Measurements from ENCODE around the gene TENM3.
"Not testable (repeated sequence)": the region's sequence is repeated elsewhere in the genome, so short reads cannot be mapped to it uniquely, and the experiment has no call there.

Gene TENM3

DNA sequence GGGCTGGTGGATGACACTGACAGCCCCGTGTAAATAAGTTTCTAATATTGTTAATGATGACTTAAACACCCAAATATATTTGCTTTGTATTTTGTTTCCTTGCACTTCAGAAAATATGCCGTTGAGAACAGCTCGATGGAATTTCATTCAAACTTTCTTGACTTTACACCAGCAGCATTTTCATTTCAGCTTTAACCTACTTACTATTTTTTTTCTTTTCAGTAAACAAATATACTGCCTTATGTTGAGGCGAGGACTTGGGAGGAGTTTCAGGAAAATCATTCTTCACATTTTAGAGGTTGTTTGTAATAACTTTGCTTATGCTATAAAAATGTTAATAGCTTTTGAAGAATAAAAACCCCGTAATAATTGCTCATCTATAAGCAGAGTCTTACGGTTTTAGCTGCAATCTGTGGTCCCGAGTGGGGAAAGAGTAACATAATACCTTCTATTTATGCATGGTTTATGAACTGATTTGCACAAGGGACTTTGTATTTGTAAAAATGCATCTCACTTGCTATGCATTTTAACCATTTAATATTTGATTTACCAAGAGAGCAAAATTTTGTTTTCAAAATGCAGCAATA is 14.1 kb upstream of the TENM3 start:
- DNase-seq (ENCODE audit: low spot score): no peak

DNA sequence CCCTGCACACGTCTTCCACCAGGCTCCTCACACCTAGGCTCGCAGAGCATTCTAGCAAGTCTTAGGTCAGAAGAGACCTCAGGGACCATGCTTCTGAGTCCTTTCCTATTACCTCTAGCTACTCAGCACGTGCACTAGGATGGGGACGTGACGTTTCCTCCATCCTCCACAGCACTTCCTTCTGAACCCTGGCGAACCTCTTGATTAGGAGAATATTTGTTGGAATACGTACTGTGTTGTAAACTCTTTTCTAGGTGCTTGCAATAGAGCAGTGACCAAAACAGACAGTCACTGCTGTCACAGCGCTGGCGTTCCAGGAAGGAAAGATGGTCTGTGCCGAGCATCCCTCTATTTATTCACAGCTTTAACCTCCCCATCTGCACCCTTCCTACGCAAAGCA is 12.9 kb upstream of the TENM3 start:
- DNase-seq (ENCODE audit: low spot score): no peak

DNA sequence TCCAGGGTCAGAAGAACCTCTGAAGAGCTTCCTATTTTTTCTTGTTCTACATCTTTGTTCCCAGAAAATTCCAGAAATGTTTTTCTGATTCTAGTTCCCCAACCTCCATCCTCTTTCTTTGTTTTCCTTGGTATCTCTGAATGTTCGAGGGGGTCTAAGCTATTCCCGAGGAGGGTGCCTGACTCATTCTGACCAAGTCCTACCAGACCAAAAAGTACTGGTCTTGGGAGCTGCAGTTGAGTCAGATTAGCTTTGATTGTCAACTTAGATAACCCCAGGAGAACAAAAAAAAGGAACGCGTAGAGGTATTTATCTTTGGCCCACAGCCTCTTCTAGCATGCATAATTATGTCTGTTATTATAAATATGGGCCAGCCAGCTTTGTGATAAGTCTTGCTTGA is 12.1 kb upstream of the TENM3 start:
- no peak for DNase-seq (ENCODE audit: low spot score)

DNA sequence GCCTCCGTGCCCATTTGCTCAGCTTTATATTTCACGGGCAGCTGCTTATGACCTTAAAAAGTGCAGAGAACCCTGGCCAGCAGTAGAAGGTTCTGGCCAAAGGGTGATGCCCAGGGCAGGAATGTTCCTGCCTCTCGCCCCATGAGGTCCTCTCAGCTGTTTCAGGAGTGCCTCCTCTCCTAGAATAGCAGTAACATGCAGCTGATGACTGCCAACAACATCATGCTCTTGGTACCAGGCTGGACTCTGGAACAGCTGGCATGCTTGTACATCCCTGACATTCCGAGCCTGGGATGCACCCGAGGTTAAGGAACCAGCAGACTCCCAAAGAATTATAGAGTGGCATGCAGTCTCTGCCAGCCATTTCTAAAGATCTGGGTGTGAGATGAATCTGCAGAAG is 11.7 kb upstream of the TENM3 start:
- DNase-seq (ENCODE audit: low spot score): no peak

DNA sequence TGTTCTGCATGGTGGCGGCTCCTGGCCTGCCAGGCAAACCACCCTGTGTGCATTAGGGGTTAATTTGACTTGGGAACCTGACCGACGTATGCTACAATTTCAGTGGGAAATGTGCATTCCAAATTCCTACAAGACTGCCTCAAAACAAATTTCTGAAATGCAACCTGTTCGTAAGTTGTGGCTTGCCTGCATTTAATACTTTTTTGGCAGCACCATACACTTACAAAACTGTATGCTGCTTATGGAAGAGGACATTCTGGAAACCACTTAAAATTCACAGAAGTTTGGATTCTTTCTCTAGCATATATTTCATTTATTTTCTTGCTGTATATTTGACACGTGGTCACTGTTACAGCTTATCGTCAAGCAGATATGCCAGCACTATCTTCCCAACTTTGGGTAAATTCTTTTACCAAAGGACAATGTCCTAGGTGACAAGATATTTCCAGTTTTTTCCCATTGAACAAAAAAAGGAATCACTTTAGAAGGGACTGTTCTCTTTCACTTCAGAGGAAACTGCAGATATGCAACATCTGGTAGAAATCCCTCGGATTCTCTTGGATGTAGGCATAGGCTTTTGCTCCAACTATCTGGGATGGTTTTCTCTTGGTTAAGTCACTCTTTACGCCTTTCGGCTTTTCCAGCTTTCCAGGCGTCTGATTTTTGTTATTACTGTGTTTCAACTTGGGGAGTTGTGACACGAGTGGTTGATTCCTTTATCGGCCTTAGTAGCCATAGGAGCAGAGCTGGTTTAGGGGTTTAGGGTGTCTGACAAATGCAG is 9.7 kb upstream of the TENM3 start:
- DNase-seq (ENCODE audit: low spot score): no peak

DNA sequence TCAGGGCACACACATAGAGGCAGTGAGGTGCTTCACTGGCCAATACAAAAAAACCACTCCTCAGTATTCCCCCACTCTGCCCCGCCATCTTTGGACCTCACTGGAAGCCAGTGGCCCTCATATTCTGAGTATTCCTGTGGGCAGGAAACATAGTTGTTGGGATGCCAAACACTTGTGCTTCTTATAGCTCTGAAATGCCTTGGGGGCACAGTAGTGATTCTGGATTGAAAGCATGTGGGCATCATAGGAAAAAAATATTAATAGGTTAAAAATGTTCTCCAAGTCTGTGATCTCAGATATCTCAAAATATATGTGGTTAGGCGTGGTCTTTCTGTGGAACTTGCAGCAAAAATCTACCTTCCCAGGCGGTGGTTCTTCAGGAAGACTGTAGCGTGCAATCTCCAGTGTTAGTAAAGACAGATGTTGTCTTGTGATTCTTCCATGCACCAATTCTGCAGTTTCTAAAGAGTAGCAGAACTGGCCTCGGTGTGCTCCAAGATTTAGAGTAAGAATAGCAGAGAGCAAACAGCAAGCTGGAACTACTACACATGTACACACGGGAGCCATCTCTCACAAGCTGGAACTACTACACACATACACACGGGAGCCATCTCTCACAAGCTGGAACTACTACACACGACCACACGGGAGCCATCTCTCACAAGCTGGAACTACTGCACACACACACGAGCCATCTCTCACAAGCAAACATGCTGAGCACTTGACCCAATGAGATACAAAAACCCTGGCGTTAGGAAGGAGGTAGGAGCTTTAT is 8.0 kb upstream of the TENM3 start:
- DNase-seq (ENCODE audit: low spot score): no peak

DNA sequence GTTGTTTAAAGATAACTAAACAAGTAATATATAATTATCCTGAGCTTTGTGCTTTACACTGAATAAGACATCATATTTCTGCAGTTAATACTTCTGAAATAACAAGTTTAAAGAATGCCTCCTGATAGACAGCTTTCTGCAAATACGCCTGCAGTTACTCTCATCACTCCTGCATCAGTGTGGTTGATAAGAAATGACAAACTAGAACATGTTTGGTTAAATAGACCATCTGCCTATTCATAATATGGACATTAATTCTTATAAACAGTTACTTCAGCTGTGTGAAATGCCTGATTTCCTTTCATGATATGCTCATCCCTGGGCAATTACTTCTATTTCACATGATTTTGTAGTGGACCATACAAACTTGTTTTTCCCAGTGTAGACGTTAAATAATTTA is 7.0 kb upstream of the TENM3 start:
- no peak for DNase-seq (ENCODE audit: low spot score)

DNA sequence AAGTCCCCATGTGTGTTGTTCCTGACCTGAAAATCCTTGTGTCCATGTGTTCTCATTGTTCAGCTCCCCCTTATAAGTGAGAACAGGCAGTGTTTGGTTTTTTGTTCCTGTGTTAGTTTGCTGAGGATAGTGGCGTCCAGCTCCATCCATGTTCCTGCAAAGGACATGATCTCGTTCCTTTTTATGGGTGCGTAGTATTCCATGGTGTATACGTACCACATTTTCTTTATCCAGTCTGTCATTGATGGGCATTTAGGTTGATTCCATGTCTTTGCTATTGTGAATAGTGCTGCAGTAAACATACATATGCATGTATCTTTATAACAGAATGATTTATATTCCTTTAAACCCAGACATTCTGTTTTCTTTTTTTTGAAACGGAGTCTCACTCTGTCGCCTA is 6.2 kb upstream of the TENM3 start:
- not testable (repeated sequence) for DNase-seq (ENCODE audit: low spot score)

DNA sequence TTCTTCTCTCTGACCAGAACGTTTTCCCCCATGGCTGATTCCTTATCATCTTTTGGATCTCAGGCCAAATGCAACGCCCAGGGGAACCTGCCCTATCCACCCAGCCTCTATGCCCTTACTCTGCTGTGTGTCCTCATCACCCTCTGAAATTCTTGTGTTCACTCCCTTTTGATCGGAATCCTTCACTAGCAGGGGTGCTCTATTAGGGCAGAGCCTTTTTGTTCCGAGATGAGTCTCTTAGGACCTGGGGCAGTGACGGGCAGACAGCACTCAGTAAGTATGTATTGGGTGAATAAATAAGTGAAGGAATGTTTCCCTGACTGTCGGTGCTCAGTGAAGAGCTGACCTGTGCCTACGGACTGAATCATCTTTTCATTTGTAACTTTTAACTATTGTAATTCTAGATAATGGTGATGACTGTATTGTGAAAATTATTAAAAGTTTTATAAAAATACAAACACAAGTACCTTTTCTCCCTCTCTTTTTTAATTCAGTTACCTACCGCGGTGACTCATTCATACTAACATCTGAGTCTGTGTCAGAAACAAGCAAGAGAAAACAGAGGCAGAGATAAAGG is 4.8 kb upstream of the TENM3 start:
- DNase-seq (ENCODE audit: low spot score): no peak

DNA sequence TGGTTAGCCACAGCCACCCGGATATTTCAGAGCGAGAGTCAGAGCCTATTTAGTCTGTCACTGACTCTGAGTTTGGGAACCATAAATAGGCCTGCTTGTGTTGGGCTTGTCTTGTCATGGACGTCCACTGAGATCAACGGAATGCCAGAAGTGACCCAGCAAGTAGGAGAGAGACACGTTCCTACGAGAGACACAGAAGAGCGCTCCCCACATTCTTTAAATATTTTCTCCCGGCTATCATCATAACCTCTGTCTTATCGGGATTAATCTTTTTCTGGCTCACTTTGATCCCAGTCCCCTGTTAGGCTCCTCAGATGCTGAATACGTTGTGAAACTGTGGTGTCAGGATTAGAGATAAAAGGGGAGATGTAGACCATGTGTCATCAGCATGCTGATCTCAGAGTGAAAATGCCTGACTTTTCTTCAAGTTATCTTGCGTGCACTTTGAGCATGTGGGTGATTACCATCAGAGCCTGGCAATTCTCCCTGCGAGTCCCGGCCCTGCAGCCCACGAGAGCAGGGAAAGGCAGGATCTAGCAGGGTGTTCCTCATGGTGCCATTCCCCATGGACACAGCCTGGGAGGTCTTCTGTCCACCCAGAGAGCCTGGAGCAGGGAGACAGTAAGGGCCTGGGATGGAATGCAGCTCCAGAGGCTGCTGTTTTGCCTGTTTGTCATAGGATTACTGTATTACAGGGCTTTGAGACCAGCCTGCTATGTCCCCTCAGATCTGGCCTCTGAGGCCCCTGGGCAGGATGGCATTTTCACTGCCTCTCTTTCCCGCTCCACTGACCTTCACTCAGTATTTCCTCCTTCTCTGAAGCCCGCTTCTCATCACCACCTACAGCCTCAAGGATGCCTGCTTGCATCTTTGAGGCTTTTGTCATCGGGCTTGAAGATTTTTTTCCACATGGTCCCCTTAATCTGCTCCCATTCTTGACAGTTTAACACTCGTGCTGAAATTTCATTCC is 2.8 kb upstream of the TENM3 start:
- no peak for DNase-seq (ENCODE audit: low spot score)

DNA sequence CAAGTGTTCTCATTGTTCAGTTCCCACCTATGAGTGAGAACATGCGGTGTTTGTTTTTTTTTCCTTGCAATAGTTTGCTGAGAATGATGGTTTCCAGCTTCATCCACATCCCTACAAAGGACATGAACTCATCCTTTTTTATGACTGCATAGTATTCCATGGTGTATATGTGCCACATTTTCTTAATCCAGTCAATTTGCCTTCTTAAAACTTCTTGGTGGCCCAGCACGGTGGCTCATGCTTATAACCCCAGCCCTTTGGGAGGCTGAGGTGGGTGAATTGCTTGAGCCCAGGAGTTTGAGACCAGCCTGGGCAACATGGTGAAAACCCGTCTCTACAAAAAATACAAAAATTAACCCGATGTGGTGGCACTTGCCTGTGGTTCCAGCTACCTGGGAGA is 942 bp upstream of the TENM3 start:
- not testable (repeated sequence) for DNase-seq (ENCODE audit: low spot score)

DNA sequence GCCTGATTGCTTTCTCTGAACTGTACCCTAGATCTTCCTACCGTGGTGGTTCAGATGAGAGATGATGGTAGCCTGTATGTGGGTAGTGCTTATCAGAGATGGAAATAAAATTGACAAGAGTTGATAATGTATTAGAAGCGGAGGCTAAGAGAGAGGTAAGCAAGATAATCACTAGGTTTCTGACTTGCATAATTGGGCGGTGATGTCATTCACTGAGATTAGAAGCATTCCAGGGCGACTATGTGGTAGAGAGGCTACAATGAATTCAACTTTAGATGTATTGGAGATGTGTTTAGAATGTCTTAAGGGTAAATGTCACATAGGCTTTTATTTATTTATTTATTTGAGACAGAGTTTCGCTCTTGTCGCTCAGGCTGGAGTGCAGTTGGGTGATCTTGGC is 415 bp upstream of the TENM3 start:
- no peak for DNase-seq (ENCODE audit: low spot score)

DNA sequence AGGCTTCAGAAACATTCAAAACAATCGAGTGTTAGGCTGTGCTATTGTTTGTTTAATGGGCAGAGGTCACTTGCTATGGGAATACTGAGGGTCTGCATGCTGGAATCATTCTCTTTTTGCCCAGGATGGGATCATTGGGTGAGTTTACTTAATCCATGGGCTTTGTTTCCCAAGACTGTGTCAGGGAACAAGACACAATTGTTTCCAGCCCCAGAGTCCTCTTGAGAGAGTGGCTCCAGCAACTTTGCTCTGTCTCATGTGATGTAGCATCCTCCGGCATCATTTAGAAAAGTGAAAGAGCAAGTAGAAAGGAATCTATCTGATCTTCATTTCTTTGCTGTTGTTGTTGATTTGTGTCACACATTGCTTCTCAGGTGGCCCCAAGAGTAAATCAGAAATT is 1.8 kb downstream of the TENM3 start:
- no peak for DNase-seq (ENCODE audit: low spot score)

DNA sequence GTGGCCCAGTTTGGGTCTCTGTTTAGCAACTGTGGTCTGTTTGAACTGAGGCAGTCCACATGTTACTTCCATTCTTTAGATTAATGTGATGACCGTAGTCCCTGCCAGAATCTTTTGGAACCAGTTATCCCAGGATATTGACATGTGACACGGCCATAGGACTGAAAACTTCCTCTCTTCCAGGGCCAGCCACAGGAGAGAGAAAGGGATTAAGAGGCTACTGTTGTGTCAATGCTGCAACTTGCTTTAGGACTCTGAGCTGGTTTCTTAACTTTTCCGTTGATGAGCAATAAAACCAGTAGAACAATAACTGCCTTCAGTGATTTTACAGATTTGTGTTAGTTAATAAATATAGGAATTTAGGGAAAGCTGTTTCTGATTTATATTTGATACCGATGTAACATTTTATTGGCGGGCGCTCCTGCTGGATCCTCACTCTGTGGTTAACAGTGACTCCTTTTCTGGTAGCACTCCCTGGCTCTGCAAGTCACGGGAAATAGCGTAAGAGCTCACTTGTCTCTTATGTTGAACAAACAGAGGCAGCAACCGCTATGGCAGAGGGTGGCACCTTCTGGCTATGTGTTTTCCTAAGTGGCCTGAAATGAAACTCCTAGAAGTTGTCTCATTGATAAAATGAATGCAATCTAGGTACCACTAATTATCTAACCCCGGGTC is 2.5 kb downstream of the TENM3 start:
- DNase-seq (ENCODE audit: low spot score): no peak

DNA sequence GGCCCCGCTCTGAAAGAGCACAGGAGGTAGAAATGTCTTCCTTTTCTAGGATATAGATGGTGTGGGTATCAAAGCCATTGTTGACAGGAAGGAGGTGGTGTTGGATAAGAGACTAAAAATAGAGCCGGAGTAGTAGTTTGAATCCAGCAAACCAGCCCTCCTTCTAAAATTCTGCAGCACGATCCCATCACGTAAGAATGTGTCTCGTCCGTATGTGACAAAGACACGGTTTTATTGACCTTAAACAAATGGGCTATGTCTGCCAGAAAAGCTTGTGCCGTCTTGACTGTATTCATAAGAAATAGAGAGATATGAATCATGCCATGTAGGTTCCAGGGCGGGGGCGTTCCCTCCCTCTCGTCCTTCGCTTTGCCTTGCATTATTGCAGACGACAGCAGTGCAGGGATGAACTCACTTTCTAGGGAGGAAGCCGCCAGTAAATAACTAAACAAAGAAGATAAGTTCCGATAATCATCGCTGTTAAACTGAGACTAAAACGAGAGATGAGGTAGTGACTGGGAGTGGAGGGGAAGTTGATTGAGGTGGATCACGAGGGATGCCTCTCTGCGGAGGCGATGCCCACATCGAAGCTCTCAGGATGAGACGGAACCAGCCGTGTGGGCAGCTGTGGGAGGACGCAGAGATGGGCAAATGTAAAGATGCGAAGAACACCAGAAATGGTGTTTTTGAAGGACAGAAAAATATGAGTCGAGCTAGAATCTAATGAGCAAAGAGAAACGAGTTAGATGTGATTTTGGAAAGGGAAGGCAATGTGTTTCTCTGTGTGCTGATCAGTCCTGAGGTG is 3.4 kb downstream of the TENM3 start:
- DNase-seq (ENCODE audit: low spot score): no peak

DNA sequence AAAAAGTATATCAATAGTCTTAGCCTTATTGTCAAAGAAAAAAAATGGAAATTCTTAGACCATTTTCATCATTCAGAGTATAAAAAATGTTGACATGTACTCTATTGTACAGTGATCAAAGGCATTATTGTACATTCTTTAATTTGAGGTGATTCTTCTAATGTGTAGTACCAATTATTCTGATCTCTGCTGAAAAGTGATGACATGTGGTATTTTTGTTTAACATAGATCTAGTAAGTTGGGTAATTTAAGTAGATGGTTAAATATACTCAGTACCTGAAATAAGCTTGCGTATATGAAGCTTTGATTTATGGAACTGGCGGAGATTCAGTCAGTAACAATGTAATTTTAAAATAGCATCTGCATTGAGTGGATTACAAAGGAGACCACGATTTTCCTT is 5.1 kb downstream of the TENM3 start:
- no peak for DNase-seq (ENCODE audit: low spot score)

DNA sequence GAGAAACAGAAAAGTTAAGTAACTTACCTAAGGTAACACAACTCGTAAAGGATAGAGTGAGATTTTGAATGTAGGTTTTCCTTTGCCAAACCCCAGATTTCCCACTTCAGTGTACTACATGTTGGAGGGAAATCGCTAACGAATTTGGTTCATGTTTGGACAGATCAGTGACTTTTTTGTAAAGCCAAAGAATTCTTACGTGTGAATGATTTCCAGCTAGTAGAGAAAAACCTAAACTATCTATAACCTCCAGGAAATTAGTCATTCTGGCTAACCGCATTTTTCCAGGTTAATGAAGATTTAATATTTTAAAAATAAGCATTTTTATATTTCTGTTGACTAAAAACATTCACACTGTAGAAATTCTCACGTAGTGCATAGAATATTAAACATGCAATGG is 7.2 kb downstream of the TENM3 start:
- DNase-seq (ENCODE audit: low spot score): no peak

DNA sequence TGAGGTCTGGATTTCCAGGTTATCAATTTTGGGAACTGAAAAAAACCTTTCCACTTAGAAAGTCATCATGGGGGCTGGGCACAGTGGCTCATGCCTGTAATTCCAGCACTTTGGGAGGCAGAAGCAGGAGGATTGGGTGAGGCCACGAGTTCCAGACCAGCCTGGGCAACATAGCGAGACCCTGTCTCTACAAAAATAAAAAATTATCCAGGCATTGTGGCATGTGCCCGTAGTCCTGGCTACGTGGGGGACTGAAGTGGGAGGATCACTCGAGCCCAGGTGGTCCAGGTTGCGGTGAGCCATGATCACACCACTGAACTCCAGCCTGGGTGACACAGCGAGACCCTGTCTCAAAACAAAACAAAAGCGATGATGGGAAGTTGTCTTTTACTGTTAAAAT is 7.9 kb downstream of the TENM3 start:
- no peak for DNase-seq (ENCODE audit: low spot score)

DNA sequence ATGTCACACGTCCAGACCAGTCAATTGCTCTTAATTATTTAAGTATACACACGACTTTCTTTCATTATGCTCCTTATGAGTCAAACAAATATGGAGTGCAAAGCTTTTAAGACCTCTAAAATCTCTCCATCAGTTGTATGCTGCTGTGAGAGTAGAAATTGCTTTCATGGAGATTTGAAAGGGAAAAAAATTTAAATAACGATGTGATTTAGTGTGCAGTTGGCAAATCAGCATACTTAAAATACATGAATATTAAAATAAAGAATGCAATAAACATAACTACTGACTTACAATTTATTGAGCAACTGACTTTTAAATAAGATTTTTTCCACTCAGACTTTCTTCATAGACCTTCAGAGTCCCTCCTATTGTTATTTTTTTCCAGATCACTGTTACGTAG is 9.0 kb downstream of the TENM3 start:
- DNase-seq (ENCODE audit: low spot score): no peak

DNA sequence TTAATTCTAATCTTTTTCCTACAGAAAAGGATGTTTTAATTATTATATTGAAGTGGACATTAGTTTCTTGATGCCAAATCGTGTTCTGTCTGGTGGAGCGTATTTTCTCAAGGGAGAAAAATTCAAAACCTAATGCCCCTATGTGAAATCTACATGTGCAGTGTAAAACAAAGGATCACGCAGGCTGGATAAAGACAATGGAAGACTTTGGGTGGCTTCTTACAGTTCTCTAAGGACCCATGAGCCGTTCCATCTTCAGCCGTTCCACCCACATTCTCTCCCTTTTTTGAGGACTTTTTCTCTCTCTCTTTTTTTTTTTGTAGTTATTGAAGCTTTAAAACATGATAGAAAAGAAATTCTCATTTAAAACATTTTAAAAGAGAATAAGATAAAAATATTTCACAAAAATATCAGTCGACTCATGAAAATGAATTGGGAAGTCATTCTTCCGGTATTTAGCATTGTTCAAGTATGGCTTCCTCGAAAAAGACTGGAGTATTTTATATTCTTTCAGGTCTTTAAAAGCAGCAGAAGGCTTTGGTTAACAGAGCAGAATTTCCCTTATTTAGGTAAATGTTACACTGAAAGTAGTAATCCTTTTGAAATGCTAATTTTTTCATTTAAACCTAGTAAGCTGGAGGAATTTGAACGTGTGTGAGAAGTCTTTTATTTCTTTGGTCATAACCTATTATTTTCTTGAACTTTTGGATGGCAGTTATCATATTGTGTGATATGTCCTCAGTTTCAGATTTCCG is 11.0 kb downstream of the TENM3 start:
- DNase-seq (ENCODE audit: low spot score): no peak
